Mesendoderm (in vitro differentiated cells): ENCODE results near the gene FBLN1.
"Not testable (repeated sequence)": the region's sequence is repeated elsewhere in the genome, so short reads cannot be mapped to it uniquely, and the experiment has no call there.

ENCODE experiments used
- DNase-seq: peaks from one replicate; pipeline ENCODE4 v3.0.0; 2013
- H2AK5ac ChIP-seq: 2 replicates; pipeline ENCODE4 v1.6.1; 2013; ENCODE audit warnings: low read length, inconsistent platforms
- H2BK120ac ChIP-seq: 2 replicates; pipeline ENCODE4 v1.6.1; 2013; ENCODE audit warnings: low read depth, mild to moderate bottlenecking, low read length, moderate library complexity, mixed read lengths
- H2BK15ac ChIP-seq: replicated peaks from 2 replicates; pipeline ENCODE4 v1.6.1; 2013; ENCODE audit warnings: low read depth, mild to moderate bottlenecking, moderate library complexity
- H2BK5ac ChIP-seq: 2 replicates; pipeline ENCODE4 v1.6.1; 2013; ENCODE audit warnings: low read length, inconsistent platforms
- H3K18ac ChIP-seq: 2 replicates; pipeline ENCODE4 v1.6.1; 2013; ENCODE audit warnings: mild to moderate bottlenecking, low read length, mixed read lengths
- H3K23ac ChIP-seq: one replicate; pipeline ENCODE4 v1.6.1; 2013; ENCODE audit warnings: low read length
- H3K27ac ChIP-seq: 2 replicates; pipeline ENCODE4 v1.5.1; 2013; ENCODE audit warnings: low read depth, mild to moderate bottlenecking, inconsistent platforms, low read length, moderate library complexity
- H3K27me3 ChIP-seq: 2 replicates; pipeline ENCODE4 v1.6.1; 2013; ENCODE audit warnings: low read length, control low read depth, mild to moderate bottlenecking, inconsistent platforms; ENCODE audit not compliant: insufficient read depth, poor library complexity
- H3K36me3 ChIP-seq: 2 replicates; pipeline ENCODE4 v1.6.1; 2013; ENCODE audit warnings: low read length, inconsistent platforms; ENCODE audit not compliant: control insufficient read depth, insufficient read depth
- H3K4ac ChIP-seq: one replicate; pipeline ENCODE4 v1.6.1; 2013; ENCODE audit warnings: low read depth, mild to moderate bottlenecking, low read length, moderate library complexity
- H3K4me1 ChIP-seq: 2 replicates; pipeline ENCODE4 v1.6.1; 2013; ENCODE audit warnings: low read depth, low read length, inconsistent platforms; ENCODE audit not compliant: control insufficient read depth
- H3K4me2 ChIP-seq: 2 replicates; pipeline ENCODE4 v1.6.1; 2013; ENCODE audit warnings: low read length
- H3K4me3 ChIP-seq: 2 replicates; pipeline ENCODE4 v1.5.1; 2013; ENCODE audit warnings: mild to moderate bottlenecking, low read length
- H3K56ac ChIP-seq: one replicate; pipeline ENCODE4 v1.6.1; 2013; ENCODE audit warnings: low read length
- H3K79me1 ChIP-seq: 2 replicates; pipeline ENCODE4 v1.6.1; 2013; ENCODE audit warnings: low read length, inconsistent platforms
- H3K79me2 ChIP-seq: 2 replicates; pipeline ENCODE4 v1.6.1; 2013; ENCODE audit warnings: mild to moderate bottlenecking, low read length; ENCODE audit not compliant: control insufficient read depth, insufficient read depth
- H3K9ac ChIP-seq: 2 replicates; pipeline ENCODE4 v1.6.1; 2013; ENCODE audit warnings: low read length, inconsistent platforms
- H4K5ac ChIP-seq: one replicate; pipeline ENCODE4 v1.6.1; 2013; ENCODE audit warnings: low read length
- H4K8ac ChIP-seq: one replicate; pipeline ENCODE4 v1.6.1; 2013; ENCODE audit warnings: low read depth, mild to moderate bottlenecking, control low read depth, low read length, moderate library complexity
- WGBS: extraction: QIAGEN DNeasy Blood & Tissue Kit; methylation state at CpG from one replicate; pipeline ENCODE4 v1.1.7; 2013; ENCODE audit warnings: low lambda C conversion rate, missing lambda C conversion rate; ENCODE audit not compliant: insufficient coverage; ENCODE audit errors: extremely low coverage; 5-methylcytosine and 5-hydroxymethylcytosine counted together

Gene FBLN1

DNA sequence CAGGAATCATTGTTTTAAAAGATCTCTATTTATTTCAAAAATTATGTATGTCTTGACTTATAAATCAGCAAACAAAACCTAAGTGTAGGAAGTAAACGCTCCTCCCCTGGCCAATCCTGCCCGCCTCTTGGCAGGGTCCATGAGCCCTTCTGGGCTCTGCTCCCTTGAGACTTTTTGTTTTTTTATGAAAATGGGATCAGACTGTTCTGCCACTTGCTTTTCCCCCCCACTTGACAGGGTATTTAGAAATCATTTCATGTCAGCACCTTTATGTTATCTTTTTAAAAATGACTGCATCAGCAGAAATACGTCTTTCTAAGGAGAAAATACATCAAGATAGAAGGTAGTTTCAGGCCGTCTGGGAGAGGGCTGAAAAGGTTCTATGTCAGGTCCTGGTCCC is 35.6 kb downstream of the FBLN1 start:
- Histone ChIP-seq H3K27me3 (no peaks in the 10 kb centered on the region), H3K4me3 (no peak overlapping the region), H3K4me2 (no peak overlapping the region), H3K4ac (no peak overlapping the region), H3K18ac (no peak overlapping the region), H3K9ac (no peak overlapping the region), H3K79me1 (no peaks in the 10 kb centered on the region), H2BK5ac (no peak overlapping the region), H3K36me3 (peaks cover 29% of the 10 kb centered on the region), H2BK120ac (no peak overlapping the region), H4K8ac (no peak overlapping the region), H3K23ac (no peak overlapping the region), H2AK5ac (no peak overlapping the region), H3K4me1 (no peaks in the 10 kb centered on the region), H3K79me2 (no peaks in the 10 kb centered on the region), H4K5ac (no peak overlapping the region), H2BK15ac (no peak overlapping the region), H3K27ac (no peak overlapping the region), H3K56ac (no peak overlapping the region)
- WGBS, result no CpG with 5 or more reads among the region's 4 CpGs
- no peak for DNase-seq

DNA sequence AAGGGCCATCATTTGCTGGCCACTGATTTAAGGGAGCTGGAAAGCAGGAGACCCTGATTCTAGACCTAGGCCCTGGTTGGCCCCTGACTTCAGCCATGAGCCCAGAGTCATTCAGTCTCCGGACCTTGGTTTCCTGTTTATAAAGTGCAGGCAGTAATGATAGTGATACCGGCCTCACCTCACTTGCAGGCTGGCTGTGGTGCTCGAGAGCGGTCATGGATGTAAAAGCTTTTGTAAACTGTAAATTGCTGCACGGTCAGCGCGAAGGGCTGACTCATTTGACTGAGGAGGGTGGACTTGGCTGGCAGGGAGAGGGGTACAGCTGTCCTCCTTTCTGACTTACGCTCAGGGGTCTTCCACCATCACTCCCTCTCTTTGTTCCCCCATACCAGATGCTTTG is 37.4 kb downstream of the FBLN1 start:
- peaks cover 28% of the 10 kb centered on the region for H3K36me3 ChIP-seq
- no peak overlapping the region for H3K4ac ChIP-seq
- DNase-seq, result no peak
- WGBS, result no CpG with 5 or more reads among the region's 8 CpGs
- no peak overlapping the region for H3K23ac ChIP-seq
- H4K8ac ChIP-seq, result no peak overlapping the region
- no peak overlapping the region for H3K4me2 ChIP-seq
- H3K9ac ChIP-seq, result no peak overlapping the region
- H3K18ac ChIP-seq, result no peak overlapping the region
- no peak overlapping the region for H2BK15ac ChIP-seq
- H3K79me1 ChIP-seq, result no peaks in the 10 kb centered on the region
- H2BK5ac ChIP-seq, result no peak overlapping the region
- H3K79me2 ChIP-seq, result no peaks in the 10 kb centered on the region
- no peak overlapping the region for H4K5ac ChIP-seq
- no peak overlapping the region for H3K56ac ChIP-seq
- H3K4me1 ChIP-seq, result no peaks in the 10 kb centered on the region
- H2BK120ac ChIP-seq, result no peak overlapping the region
- no peaks in the 10 kb centered on the region for H3K27me3 ChIP-seq
- H3K4me3 ChIP-seq, result no peak overlapping the region
- H2AK5ac ChIP-seq, result no peak overlapping the region
- H3K27ac ChIP-seq, result no peak overlapping the region

DNA sequence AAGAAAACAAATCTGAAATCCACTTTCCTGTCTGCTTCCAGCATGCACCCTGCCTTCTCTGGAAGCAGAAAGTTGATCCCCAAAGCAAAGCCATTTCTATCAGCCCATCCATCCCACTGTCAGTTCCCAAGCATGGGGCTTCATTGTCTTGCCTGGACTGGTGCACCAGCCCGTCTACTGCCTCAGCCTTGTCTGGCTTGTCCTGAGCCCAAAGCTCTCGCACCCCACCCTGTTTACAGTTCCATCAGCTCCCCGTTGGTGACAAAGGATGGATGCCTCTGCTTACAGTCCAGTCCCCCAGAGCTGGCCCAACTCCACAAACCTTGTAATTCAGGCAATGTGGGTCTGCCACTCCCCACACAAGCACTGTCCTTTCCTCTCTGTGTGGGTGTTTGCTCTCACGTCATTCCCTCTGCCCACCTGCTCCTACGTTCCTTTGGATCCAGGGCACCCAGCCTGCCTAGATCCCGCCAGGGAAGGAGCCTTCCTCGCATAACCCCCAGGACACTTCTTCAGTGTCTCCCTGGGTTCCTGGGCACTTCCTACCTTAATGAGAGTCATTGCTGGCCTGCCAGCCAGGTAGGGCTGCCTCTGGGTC is 38.8 kb downstream of the FBLN1 start:
- no peak overlapping the region for H2BK5ac ChIP-seq
- H3K23ac ChIP-seq, result no peak overlapping the region
- no peaks in the 10 kb centered on the region for H3K27me3 ChIP-seq
- no peak overlapping the region for H3K4ac ChIP-seq
- H4K5ac ChIP-seq, result no peak overlapping the region
- no peak overlapping the region for H3K4me2 ChIP-seq
- H3K4me1 ChIP-seq, result no peaks in the 10 kb centered on the region
- no peak overlapping the region for H3K18ac ChIP-seq
- no peak overlapping the region for H3K27ac ChIP-seq
- H2AK5ac ChIP-seq, result no peak overlapping the region
- H3K4me3 ChIP-seq, result no peak overlapping the region
- no peak overlapping the region for H2BK120ac ChIP-seq
- no CpG with 5 or more reads among the region's 7 CpGs for WGBS
- H3K79me2 ChIP-seq, result no peaks in the 10 kb centered on the region
- H3K79me1 ChIP-seq, result no peaks in the 10 kb centered on the region
- DNase-seq, result no peak
- no peak overlapping the region for H2BK15ac ChIP-seq
- no peak overlapping the region for H3K9ac ChIP-seq
- peaks cover 30% of the 10 kb centered on the region for H3K36me3 ChIP-seq
- H3K56ac ChIP-seq, result no peak overlapping the region
- H4K8ac ChIP-seq, result no peak overlapping the region

DNA sequence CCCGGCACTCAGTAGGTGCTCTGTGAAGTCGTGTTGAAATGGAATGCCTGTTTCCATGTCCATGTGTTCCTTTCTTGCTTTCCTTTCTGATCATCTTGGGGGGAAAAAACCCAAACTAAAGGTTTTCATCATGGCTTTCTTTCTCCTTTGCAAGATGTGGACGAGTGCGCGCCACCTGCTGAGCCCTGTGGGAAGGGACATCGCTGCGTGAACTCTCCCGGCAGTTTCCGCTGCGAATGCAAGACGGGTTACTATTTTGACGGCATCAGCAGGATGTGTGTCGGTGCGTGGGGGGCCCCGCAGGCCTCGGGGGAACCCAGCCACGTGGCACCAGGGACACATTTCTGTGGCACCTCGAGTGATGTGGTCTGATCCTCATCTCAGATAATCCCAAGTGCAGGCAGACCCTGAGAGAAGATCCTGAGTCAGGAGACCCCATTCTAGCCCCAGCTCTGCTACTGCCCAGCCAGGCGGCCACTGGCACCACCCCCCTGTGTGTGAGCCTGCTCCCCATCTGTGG is 39.4 kb downstream of the FBLN1 start:
- H3K4me2 ChIP-seq, result no peak overlapping the region
- H2BK15ac ChIP-seq, result no peak overlapping the region
- no peaks in the 10 kb centered on the region for H3K79me2 ChIP-seq
- H3K4me1 ChIP-seq, result no peaks in the 10 kb centered on the region
- H3K23ac ChIP-seq, result no peak overlapping the region
- no peak for DNase-seq
- no peak overlapping the region for H2AK5ac ChIP-seq
- no peak overlapping the region for H2BK120ac ChIP-seq
- H3K4ac ChIP-seq, result no peak overlapping the region
- H3K9ac ChIP-seq, result no peak overlapping the region
- no peak overlapping the region for H4K5ac ChIP-seq
- no CpG with 5 or more reads among the region's 19 CpGs for WGBS
- no peak overlapping the region for H3K18ac ChIP-seq
- no peaks in the 10 kb centered on the region for H3K27me3 ChIP-seq
- no peak overlapping the region for H3K4me3 ChIP-seq
- H4K8ac ChIP-seq, result no peak overlapping the region
- H2BK5ac ChIP-seq, result no peak overlapping the region
- no peaks in the 10 kb centered on the region for H3K79me1 ChIP-seq
- H3K36me3 ChIP-seq, result peaks cover 35% of the 10 kb centered on the region
- H3K56ac ChIP-seq, result no peak overlapping the region
- H3K27ac ChIP-seq, result no peak overlapping the region

DNA sequence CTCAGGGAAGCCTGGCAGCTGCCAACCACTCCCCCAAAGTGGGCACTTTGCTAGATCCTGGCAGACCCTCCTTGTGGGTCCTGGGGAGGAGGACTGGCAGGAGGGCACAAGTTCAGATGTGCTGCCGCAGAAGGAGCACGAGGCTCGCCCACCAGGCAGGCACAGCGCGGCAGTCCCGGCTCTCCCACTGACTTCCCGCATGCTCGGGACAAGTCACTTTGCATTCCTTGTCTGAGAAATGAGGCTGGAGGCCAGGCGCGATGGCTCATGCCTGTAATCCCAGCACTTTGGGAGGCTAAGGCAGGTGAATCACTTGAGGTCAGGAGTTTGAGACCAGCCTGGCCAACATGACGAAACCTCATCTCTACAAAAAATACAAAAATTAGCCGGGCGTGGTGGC is 40.1 kb downstream of the FBLN1 start:
- not testable (repeated sequence) for H3K79me1 ChIP-seq, H3K18ac ChIP-seq, H2BK120ac ChIP-seq, H3K27me3 ChIP-seq, H3K79me2 ChIP-seq, H3K9ac ChIP-seq, H3K27ac ChIP-seq, H2BK5ac ChIP-seq, H4K8ac ChIP-seq, H2BK15ac ChIP-seq, H3K4ac ChIP-seq, H3K4me2 ChIP-seq, H3K4me1 ChIP-seq, DNase-seq, H3K56ac ChIP-seq, H3K23ac ChIP-seq, H2AK5ac ChIP-seq, H4K5ac ChIP-seq, H3K4me3 ChIP-seq
- peaks cover 36% of the 10 kb centered on the region for H3K36me3 ChIP-seq
- no CpG with 5 or more reads among the region's 13 CpGs for whole genome bisulfite sequencing

DNA sequence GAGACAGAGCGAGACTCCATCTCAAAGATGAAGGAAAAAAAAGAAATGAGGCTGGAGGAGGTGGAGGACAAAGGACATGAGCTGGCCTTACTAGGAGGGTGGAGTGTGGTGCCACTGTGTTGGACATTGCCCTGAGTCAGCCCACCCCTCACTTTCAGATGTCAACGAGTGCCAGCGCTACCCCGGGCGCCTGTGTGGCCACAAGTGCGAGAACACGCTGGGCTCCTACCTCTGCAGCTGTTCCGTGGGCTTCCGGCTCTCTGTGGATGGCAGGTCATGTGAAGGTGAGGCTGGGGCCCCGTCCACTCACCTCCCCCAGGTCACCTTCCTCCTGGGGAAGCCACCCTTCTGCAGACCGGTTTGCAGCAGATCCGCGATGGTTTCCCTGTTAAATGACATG is 40.6 kb downstream of the FBLN1 start:
- Histone ChIP-seq H3K79me2 (no peaks in the 10 kb centered on the region), H2AK5ac (no peak overlapping the region), H3K9ac (no peak overlapping the region), H3K4me2 (no peak overlapping the region), H3K18ac (no peak overlapping the region), H3K4me3 (no peak overlapping the region), H3K79me1 (no peaks in the 10 kb centered on the region), H3K36me3 (peaks cover 38% of the 10 kb centered on the region), H4K5ac (no peak overlapping the region), H3K27me3 (no peaks in the 10 kb centered on the region), H3K56ac (no peak overlapping the region), H3K27ac (no peak overlapping the region), H3K23ac (no peak overlapping the region), H2BK5ac (no peak overlapping the region), H3K4me1 (no peaks in the 10 kb centered on the region), H4K8ac (no peak overlapping the region), H2BK15ac (no peak overlapping the region), H2BK120ac (no peak overlapping the region), H3K4ac (no peak overlapping the region)
- DNase-seq, result no peak
- WGBS, result no CpG with 5 or more reads among the region's 13 CpGs
